ENCODE measurements around the gene POLR2C. TPM values are rescaled to one million over a fixed set of nuclear protein-coding genes. Genes with fewer than 3 reads are reported as not detected.

The POLR2C gene
- total and polyA plus RNA-seq, 2 experiments from 2014 or later = 37.6 to 123 TPM

GRCh38 chr16:57514371-57514770, 51.9 kb downstream of the POLR2C start (continued):
- TF ChIP-seq, protein P1, sequence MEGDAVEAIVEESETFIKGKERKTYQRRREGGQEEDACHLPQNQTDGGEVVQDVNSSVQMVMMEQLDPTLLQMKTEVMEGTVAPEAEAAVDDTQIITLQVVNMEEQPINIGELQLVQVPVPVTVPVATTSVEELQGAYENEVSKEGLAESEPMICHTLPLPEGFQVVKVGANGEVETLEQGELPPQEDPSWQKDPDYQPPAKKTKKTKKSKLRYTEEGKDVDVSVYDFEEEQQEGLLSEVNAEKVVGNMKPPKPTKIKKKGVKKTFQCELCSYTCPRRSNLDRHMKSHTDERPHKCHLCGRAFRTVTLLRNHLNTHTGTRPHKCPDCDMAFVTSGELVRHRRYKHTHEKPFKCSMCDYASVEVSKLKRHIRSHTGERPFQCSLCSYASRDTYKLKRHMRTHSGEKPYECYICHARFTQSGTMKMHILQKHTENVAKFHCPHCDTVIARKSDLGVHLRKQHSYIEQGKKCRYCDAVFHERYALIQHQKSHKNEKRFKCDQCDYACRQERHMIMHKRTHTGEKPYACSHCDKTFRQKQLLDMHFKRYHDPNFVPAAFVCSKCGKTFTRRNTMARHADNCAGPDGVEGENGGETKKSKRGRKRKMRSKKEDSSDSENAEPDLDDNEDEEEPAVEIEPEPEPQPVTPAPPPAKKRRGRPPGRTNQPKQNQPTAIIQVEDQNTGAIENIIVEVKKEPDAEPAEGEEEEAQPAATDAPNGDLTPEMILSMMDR (conservative IDR thresholded peaks at IDR 0.05; ENCODE audit: low read depth in 2 of 2) = no peak

DNA sequence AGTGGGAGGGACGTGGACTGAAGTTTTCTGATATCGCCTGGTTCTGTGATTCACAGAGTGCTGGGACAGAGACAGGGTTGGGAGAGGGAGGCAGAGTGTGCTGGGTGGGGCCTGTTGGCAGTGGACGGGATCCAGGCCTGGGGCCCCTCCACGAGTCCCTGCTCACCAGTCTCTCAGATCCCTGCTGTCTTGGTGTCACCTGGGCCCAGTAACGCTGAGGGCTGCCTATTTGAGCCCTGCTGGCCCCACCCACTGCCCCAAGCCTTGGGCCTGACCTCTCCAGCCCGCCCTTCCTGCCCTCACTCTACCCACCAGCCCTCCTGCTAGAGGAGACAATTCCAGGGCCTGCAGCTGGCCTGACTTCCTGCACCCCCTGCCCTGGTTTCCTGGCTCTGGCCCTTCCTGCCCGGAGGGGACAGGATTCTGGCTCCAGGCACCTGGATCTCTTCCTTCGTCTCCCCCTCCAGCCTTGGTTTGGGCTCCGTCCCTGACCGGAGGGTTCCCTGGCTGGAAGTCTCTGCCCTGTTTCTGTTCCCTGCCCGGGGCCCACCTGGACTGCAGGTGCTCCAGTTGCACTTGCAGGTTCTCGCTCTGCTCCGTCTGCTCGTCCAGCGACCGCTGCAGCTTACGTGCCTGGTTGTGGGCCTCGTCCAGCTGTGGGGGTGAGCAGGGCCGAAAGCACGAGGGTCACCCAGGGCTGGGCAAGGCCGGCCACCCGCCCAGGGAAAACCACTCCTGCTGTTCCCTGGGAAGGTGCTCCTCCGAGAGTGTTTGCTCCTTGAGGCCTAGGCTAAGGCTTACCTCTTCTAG, 52.5 kb downstream of the POLR2C start:
- Histone ChIP-seq H3K4me3 (no peak overlapping the region), H3K36me3 (ENCODE audit: insufficient read depth) (no peaks in the 10 kb centered on the region), H3K79me2 (replicated peaks; ENCODE audit: insufficient read depth) (no peaks in the 10 kb centered on the region), H3K4me2 (no peak overlapping the region), H3K27me3 (ENCODE audit: insufficient read depth) (no peaks in the 10 kb centered on the region), H2AFZ (no peak overlapping the region), H3F3A (replicated peaks; ENCODE audit: low read depth) (no peaks in the 10 kb centered on the region), H3K9me2 (ENCODE audit: insufficient read depth) (no peaks in the 10 kb centered on the region), H3K27ac (ENCODE audit: low read depth) (no peak overlapping the region), H4K20me1 (replicated peaks; ENCODE audit: insufficient read depth) (no peaks in the 10 kb centered on the region), H3K4me1 (ENCODE audit: insufficient read depth) (0 out of 2 replicates have a peak, but pooled peaks cover 4% of the 10 kb centered on the region)
- Mint-ChIP-seq H3K4me1 (peaks cover 9% of the 10 kb centered on the region; the same call in 1 of the 3 replicates), H3K27me3 (ENCODE audit: insufficient read depth, low read depth, poor library complexity) (peaks cover 8% of the 10 kb centered on the region), H3K36me3 (ENCODE audit: low read depth) (peaks cover 6% of the 10 kb centered on the region; the same call in 1 of the 3 replicates), H3K9me3 (no peaks in the 10 kb centered on the region), H3K4me3 (no peak overlapping the region), H3K27ac (no peak overlapping the region)
- ATAC-seq (peak; percentile 12; the same call in 1 of the 3 replicates), DNase-seq (ENCODE audit: low spot score) (no peak)
- TF ChIP-seq EZH2 (IDR thresholded peaks at IDR 0.05; ENCODE audit: low read depth, unreplicated experiment) (no peak), NANOG (IDR thresholded peaks at IDR 0.05; ENCODE audit: borderline replicate concordance) (no peak), JUNB (IDR thresholded peaks at IDR 0.05; ENCODE audit: unreplicated experiment) (no peak), STAT1 (IDR thresholded peaks at IDR 0.05; ENCODE audit: unreplicated experiment) (no peak), ZNF462 (CRISPR knock-in tag; IDR thresholded peaks at IDR 0.05) (no peak), ZNF331 (CRISPR knock-in tag; IDR thresholded peaks at IDR 0.05; ENCODE audit: low read depth) (no peak), ZNF114 (CRISPR knock-in tag; IDR thresholded peaks at IDR 0.05) (no peak), POLR2AphosphoS5 (IDR thresholded peaks at IDR 0.05; ENCODE audit: low read depth) (no peak), EZH2phosphoT487 (IDR thresholded peaks at IDR 0.05; ENCODE audit: unreplicated experiment) (no peak), CREB1 (CRISPR knock-in tag; IDR thresholded peaks at IDR 0.05; ENCODE audit: low read depth) (no peak), REST (IDR thresholded peaks at IDR 0.05; ENCODE audit: unreplicated experiment) (no peak)

Measured in GM23338 (cell line).